Superior temporal gyrus (tissue), 1 donor: ENCODE results near the gene USP20.

Experiments
- DNase-seq: peaks from one replicate; pipeline ENCODE4 v3.0.0-alpha.2; 2016; ENCODE audit errors: extremely low spot score

Gene USP20

GRCh38 chr9:129823935-129824601 lies 11.2 kb upstream of the USP20 start, which contains the start of gene TOR1A:
TSS of gene TOR1A (minus strand) at chr9:129824136. CDS start at chr9:129824085, 51 bp downstream.
- peak; percentile 93 for DNase-seq

- no peak for DNase-seq
Measured at GRCh38 chr9:129826344-129826743, 8.9 kb upstream of the USP20 start.

GRCh38 chr9:129826759-129827158 lies 8.5 kb upstream of the USP20 start:
- no peak for DNase-seq

- no peak for DNase-seq
Measured at GRCh38 chr9:129828051-129828450, 7.2 kb upstream of the USP20 start.

GRCh38 chr9:129828969-129829368 lies 6.3 kb upstream of the USP20 start:
- no peak for DNase-seq

GRCh38 chr9:129832982-129833381 lies 2.3 kb upstream of the USP20 start:
- DNase-seq: no peak

- no peak for DNase-seq
Measured at GRCh38 chr9:129834489-129835127, 650 bp upstream of the USP20 start.

GRCh38 chr9:129835860-129836223 lies 584 bp downstream of the USP20 start:
- DNase-seq: no peak

- no peak for DNase-seq
Measured at GRCh38 chr9:129836311-129837007, 1.2 kb downstream of the USP20 start.

GRCh38 chr9:129838707-129839259 lies 3.5 kb downstream of the USP20 start:
- DNase-seq: no peak

GRCh38 chr9:129839324-129840023 lies 4.2 kb downstream of the USP20 start:
- DNase-seq: no peak

GRCh38 chr9:129840034-129840433 lies 4.8 kb downstream of the USP20 start:
- DNase-seq: no peak

- no peak for DNase-seq
Measured at GRCh38 chr9:129841071-129841470, 5.8 kb downstream of the USP20 start.

- no peak for DNase-seq
Measured at GRCh38 chr9:129845373-129845772, 10.1 kb downstream of the USP20 start.

GRCh38 chr9:129848712-129849441 lies 13.6 kb downstream of the USP20 start:
- no peak for DNase-seq

- DNase-seq: no peak
Measured at GRCh38 chr9:129849901-129850300, 14.6 kb downstream of the USP20 start.

GRCh38 chr9:129850821-129851550 lies 15.7 kb downstream of the USP20 start:
- no peak for DNase-seq

- DNase-seq: no peak
Measured at GRCh38 chr9:129851821-129852220, 16.6 kb downstream of the USP20 start.

GRCh38 chr9:129852579-129852978 lies 17.3 kb downstream of the USP20 start:
- no peak for DNase-seq

GRCh38 chr9:129853614-129854013 lies 18.4 kb downstream of the USP20 start:
- no peak for DNase-seq
